GM10847 (cell line): ENCODE measurements around the gene PRPF38A.

ENCODE experiments used
- POLR2A ChIP-seq: IDR thresholded peaks from 2 replicates; pipeline ENCODE4 v1.6.1; 2011; ENCODE audit not compliant: insufficient read length; ENCODE audit errors: extremely low read depth

Gene PRPF38A, protein sequence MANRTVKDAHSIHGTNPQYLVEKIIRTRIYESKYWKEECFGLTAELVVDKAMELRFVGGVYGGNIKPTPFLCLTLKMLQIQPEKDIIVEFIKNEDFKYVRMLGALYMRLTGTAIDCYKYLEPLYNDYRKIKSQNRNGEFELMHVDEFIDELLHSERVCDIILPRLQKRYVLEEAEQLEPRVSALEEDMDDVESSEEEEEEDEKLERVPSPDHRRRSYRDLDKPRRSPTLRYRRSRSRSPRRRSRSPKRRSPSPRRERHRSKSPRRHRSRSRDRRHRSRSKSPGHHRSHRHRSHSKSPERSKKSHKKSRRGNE

DNA sequence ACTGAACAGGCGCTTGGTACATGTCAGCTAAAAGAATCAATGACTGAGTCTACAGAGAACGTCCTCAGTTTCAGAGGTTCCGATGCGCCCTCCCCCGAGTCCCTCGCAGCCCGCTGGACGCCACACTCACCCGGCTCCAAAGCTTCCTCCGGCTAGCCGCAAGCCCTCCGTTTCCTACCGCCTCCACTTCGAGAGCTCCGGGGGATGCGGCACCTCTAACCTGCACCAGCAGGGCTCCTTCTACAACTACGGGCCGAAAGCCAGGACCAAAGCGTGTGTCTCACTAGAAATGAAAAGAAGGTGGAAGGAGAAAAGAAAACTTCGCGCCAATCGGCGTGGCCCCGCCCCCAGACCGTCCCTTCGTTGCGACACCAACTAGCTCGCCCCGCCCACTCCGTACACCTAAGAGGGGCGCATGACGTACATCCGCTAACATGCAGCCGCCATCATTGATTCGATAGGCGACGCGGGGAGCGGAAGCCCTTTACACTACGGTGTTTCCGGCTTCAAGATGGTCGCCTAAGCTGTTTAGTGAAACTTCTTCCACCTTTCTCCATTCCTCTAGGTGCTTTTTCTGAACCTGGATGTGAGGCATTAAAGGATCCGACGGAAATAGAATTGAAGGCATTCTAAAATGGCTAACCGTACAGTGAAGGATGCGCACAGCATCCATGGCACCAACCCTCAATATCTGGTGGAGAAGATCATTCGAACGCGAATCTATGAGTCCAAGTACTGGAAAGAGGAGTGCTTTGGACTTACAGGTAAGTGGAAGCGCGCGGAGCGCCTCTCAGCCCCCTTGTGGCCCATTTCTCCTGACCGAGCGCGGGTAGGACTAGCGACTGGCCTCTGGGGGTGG is at the start of gene PRPF38A, which contains the start of gene ORC1:
TSS of gene PRPF38A (plus strand) at position 487 of the 859 bp plus-strand sequence. CDS start at position 635, 148 bp downstream.
TSS of gene ORC1 (minus strand) at position 308 of the 859 bp plus-strand sequence. CDS start 2,200 bp downstream, outside the sequence.
- TF ChIP-seq POLR2A, result peak; percentile 67

GRCh38 chr1:52355436-52355835 is 49.0 kb upstream of the PRPF38A start:
- TF ChIP-seq POLR2A, result no peak

GRCh38 chr1:52355847-52356505 is 48.4 kb upstream of the PRPF38A start:
- no peak for TF ChIP-seq POLR2A

GRCh38 chr1:52356818-52357355 is 47.5 kb upstream of the PRPF38A start:
- TF ChIP-seq POLR2A, result no peak

- no peak for TF ChIP-seq POLR2A
These were observed 47.0 kb upstream of the PRPF38A start for GRCh38 chr1:52357397-52357796.

DNA sequence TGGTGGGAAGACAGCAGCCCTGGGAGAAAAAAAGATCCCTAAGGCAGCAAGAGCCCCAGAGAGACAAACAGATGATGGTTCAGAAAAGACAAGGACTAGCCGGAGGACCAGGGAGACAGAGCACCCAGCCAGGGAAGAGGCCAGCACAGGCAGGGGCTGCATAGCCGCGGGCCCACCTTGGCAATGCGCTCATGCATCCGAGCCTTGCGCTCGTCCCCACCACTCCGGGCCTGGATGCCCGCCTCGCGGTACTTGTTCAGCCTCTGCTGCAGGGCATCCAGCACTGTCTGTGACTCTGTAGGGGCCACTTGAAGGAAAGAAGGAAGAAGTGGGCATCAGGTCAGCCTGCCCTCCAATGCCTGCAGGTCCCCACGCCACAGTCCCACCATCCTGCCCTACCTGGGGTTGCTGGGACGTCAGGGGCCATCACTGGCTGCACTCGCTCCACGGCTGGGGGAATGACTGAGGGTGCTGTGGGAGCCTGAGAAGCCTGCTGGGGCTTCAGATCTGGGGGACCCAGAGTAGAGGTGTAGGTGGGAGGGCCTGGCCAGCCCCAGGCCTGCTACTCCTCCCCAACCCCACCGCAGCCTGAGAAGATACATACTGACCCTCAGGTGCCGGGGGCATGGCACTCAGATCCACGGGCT is 45.4 kb upstream of the PRPF38A start:
- no peak for TF ChIP-seq POLR2A

DNA sequence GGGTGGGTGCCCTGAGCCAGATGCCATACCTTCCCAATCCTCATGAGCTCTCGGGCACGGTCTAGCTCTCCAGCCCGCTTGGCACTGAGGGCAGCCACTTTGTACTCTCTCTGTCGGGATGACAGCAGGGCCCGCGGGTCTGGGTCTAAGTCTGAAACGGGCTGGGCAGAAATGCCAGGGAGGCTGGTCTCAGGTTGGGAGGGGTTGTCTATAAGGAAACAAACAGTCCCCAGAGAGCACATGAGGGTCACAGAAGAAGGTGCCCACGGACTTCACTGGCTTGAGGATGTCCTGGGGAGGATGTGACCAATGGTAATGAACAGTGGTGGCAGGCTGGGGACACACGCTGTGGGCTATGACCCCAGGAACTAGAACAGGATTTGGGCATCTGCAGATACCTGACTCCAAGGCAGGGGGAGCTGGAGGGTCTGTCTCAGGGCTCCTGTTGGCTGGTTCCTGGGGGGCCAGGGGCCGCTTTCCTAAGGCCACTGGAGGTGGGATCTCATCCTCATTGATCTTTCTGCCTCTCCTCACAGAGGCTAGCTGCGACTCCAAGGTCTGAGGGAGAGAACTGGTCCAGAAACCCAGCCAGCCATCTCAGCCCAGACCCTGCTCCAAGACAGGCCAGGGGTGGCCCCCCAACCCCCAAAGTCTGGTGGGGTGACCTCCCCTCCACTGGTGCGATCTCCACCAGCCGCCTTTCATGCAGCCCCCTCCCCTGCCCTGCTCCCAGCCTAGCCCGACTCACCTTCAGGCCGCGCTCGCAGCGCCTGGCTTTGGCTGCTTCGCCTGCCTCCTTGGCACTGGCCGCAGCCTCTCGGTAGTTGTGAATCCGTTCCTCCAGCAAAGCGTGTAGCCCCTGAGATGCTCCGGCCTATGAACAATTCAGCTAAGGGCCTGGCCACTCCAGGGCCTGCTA is 44.5 kb upstream of the PRPF38A start:
- no peak for TF ChIP-seq POLR2A

DNA sequence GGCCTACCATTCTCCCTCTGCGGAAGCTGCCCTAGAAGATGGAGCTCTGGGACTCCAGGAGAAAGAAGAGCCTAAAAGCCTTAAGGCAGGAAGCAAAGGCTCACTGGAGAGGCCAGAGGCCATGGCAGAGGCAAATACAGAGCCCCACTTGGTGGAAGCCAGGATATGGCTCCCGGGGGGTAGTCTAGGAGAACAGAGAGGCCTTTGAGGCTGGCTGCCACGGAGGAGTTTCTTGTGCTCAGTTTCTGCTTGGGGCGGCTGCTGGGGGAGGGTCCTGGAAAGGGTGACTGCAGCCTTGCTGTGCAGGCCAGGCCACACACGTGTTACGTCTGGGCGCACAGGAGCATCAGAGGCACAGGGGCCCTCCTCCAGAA is 43.8 kb upstream of the PRPF38A start:
- no peak for TF ChIP-seq POLR2A

DNA sequence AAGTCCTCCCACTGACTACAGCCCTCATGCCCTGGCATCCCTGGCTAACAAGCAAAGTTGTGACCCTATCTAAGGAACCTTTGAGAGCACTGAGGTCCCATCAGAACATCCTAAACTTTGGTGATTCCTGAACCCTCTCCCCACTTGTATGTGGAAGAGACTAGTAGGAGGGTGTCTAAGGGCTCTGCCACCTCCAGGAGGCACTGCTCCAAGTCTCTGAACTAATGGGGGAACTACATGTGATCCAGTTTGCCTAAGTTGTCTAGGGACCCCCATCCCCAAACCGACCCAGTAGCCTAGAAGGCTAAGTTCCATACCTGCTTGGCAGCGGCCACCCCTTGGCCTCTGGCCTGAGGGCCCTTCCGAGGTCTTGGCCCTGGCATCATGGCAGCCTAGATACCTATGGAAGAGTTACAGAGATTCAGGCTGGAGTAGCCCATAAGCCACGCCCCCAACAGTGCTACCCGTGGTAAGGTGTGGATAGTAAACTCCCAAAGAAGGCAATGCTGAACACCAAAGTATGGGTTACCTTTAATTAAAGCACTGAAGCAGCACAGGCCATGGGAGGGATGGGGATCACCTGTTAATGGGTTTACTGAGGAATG is 40.1 kb upstream of the PRPF38A start:
- no peak for TF ChIP-seq POLR2A

GRCh38 chr1:52365071-52365745 is 39.2 kb upstream of the PRPF38A start:
- TF ChIP-seq POLR2A, result no peak

DNA sequence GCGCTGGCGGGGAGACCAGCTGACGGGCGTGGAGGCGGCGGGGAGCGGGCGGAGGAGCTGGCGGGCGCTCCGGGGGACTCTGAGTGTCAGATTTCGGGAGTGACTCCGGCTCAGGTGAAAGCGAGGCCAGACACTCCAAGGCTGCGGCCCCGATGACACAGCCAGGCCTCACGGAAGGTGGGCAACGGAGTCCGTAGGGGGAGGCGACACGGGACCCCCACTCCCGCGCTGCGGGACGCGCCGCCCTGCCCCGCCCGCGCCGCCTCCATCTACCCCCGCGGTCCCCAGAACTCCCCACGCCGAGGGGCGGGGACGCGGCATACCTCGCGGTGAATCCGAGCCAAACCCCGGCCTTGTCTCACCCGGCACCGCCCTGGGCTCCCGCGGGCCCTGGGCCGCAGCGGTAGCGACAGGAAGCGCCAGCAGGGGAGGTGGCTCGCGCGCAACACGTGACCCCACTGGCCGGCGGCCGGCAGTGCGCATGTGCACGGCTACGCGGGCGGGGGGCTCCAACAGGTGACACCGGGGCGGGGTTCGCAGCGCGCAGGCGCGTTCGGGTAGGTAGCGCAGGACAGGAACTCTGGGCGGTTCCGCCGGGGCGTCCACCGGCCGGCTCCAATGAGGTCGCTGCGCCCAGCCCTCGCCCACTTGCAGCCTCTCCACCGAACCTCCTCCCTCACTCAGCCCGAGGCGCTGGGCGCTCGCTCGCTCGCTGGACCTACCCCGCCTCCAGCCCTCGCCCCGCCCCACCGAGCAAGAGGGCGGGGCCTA is 38.5 kb upstream of the PRPF38A start, which contains the start of gene CC2D1B:
TSS of gene CC2D1B (minus strand) at position 460 of the 771 bp plus-strand sequence. CDS start 1,585 bp downstream, outside the sequence.
- TF ChIP-seq POLR2A, result peak; percentile 96

GRCh38 chr1:52366517-52366827 is 37.9 kb upstream of the PRPF38A start:
- TF ChIP-seq POLR2A, result no peak

GRCh38 chr1:52367272-52367671 is 37.1 kb upstream of the PRPF38A start:
- no peak for TF ChIP-seq POLR2A
